CD4-positive, alpha-beta T cell treated with Interferon gamma for 1 hour (primary cell): Measurements from ENCODE around the gene TMEM200C.
A peak's percentile ranks its signal among the peaks of the same experiment; 100 is the strongest.
"Not testable (repeated sequence)": the region's sequence is repeated elsewhere in the genome, so short reads cannot be mapped to it uniquely, and the experiment has no call there.

Source experiments
- DNase-seq: peaks from one replicate; pipeline ENCODE4 v3.0.0-alpha.2; 2020

Gene TMEM200C

GRCh38 chr18:5891854-5892215, 3.5 kb downstream of the TMEM200C start:
- DNase-seq = no peak

GRCh38 chr18:5891184-5891853, 4.0 kb downstream of the TMEM200C start:
- DNase-seq = no peak

- peak; percentile 13 for DNase-seq
Measured at GRCh38 chr18:5890331-5891183, 4.8 kb downstream of the TMEM200C start.

GRCh38 chr18:5885361-5885760, 10.0 kb downstream of the TMEM200C start:
- no peak for DNase-seq

GRCh38 chr18:5884375-5884774, 10.9 kb downstream of the TMEM200C start:
- DNase-seq = no peak

- no peak for DNase-seq
Measured at GRCh38 chr18:5879479-5879882, 15.8 kb downstream of the TMEM200C start.

- DNase-seq = no peak
Measured at GRCh38 chr18:5876891-5877290, 18.4 kb downstream of the TMEM200C start.

- DNase-seq = no peak
Measured at GRCh38 chr18:5874336-5874735, 21.0 kb downstream of the TMEM200C start.

- no peak for DNase-seq
Measured at GRCh38 chr18:5872886-5873285, 22.4 kb downstream of the TMEM200C start.

- no peak for DNase-seq
Measured at GRCh38 chr18:5871426-5871825, 23.9 kb downstream of the TMEM200C start.

GRCh38 chr18:5868218-5868854, 27.0 kb downstream of the TMEM200C start:
- DNase-seq = no peak

- DNase-seq = no peak
Measured at GRCh38 chr18:5865521-5865920, 29.8 kb downstream of the TMEM200C start.

GRCh38 chr18:5862127-5862526, 33.2 kb downstream of the TMEM200C start:
- DNase-seq = not testable (repeated sequence)

GRCh38 chr18:5857180-5857579, 38.1 kb downstream of the TMEM200C start:
- no peak for DNase-seq

GRCh38 chr18:5853253-5853652, 42.1 kb downstream of the TMEM200C start:
- no peak for DNase-seq

- no peak for DNase-seq
Measured at GRCh38 chr18:5851998-5852397, 43.3 kb downstream of the TMEM200C start.

- DNase-seq = no peak
Measured at GRCh38 chr18:5842653-5843052, 52.7 kb downstream of the TMEM200C start.

- no peak for DNase-seq
Measured at GRCh38 chr18:5841518-5841917, 53.8 kb downstream of the TMEM200C start.

- DNase-seq = no peak
Measured at GRCh38 chr18:5840547-5840946, 54.8 kb downstream of the TMEM200C start.

GRCh38 chr18:5840025-5840424, 55.3 kb downstream of the TMEM200C start:
- DNase-seq = no peak

GRCh38 chr18:5839102-5839501, 56.2 kb downstream of the TMEM200C start:
- no peak for DNase-seq
